HG03103 (cell line): Measurements from ENCODE around the gene DIP2B.

Experiments used
- ATAC-seq: cut with Tn5 transposase; IDR thresholded peaks from one replicate; pipeline ENCODE4 v1.9.1; 2021; ENCODE audit warnings: low read depth; ENCODE audit not compliant: unreplicated experiment

Gene DIP2B

GRCh38 chr12:50627491-50627890 is 122.7 kb downstream of the DIP2B start:
- ATAC-seq = no peak

- ATAC-seq = no peak
Measured at GRCh38 chr12:50628394-50628793, 123.6 kb downstream of the DIP2B start.

- no peak for ATAC-seq
Measured at GRCh38 chr12:50633955-50634354, 129.2 kb downstream of the DIP2B start.

DNA sequence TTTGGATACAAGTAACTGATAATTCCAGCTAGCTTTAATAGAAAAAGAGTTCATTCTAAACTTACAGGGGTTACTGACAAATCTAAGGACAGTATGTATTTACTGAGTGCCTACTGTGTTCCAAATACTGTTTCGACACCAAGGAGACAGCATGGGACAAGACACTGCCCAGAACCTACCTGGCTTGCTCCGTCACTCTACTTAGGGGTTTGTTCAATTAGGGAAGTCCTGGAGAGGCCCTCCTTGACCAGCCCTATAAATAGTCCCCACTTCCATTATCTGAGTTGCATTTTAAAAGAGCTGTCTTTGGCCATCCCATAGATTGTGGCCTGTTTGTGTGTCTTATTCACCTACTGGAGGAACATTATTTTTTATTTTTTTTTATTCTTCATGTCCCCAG is 129.6 kb downstream of the DIP2B start:
- ATAC-seq = no peak

DNA sequence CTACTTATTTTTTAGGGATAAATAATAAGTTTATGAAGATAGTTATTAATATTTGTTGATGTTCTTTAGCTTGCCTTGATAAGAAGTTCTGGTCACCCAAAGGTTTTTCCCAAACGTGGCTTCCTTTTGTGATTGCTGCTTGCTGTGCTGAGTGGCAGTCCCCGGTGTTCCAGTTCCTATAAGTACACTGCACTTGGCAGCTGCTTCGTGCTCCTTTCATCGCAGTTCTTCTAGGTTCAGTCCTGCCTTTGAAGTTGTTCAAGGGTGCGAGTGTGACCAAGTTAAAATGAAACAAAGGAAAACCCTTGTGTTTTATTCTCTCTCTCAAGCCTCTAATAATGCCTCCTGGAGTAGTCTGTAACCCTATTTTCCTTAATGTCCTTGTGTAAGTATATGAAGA is 130.6 kb downstream of the DIP2B start:
- ATAC-seq = no peak

GRCh38 chr12:50635857-50636256 is 131.1 kb downstream of the DIP2B start:
- ATAC-seq = no peak

- ATAC-seq = no peak
Measured at GRCh38 chr12:50636505-50636904, 131.7 kb downstream of the DIP2B start.

GRCh38 chr12:50637870-50638481 is 133.2 kb downstream of the DIP2B start:
- no peak for ATAC-seq

GRCh38 chr12:50638482-50638880 is 133.7 kb downstream of the DIP2B start:
- no peak for ATAC-seq

DNA sequence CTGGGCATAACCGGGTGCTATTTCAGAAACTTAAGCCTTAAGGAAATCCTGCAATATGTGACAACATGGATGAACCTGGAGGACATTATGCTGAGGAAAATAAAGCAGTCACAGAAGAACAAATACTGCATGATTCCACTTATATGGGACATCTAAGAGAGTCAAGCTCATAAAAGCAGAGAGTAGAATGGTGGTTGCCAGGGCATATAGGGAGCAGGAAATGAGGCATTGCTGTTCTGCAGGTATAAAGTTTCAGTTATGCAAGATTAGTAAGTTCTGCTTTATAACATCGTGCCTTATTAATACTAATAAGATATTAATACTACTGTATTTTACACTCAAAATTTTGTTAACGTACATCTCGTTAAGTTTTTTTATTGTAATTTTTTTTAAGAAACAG is 134.9 kb downstream of the DIP2B start:
- ATAC-seq = no peak

DNA sequence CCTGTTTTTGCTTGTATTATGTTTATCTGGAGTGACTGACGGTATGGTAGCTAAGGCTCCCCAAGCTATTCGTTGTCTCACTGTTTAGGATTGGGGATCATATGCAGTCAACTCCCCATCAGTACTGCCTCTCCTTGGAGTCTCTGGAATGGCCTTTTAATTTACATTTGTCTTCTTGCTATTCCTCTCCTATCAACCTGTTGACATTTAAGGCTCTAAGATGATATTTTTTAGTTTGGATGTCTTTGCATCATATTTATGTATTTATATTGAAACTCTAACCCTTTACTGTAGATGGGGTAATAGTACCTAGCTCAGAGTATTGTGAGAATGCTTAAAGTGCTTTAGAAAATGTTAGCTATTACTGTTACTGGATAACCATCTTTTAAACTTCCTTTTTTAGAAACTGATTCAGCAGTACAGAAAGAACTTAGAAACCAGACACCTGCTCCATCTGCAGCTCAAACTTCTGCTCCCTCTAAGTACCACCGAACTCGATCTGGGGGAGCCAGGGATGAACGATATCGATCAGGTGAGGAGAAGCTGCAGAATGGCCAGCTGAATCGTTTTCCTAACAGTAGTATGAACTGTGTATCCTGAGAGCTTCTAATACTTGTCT is 135.6 kb downstream of the DIP2B start:
- ATAC-seq = no peak

GRCh38 chr12:50641566-50641965 is 136.8 kb downstream of the DIP2B start:
- no peak for ATAC-seq

GRCh38 chr12:50642035-50642451 is 137.3 kb downstream of the DIP2B start:
- no peak for ATAC-seq

DNA sequence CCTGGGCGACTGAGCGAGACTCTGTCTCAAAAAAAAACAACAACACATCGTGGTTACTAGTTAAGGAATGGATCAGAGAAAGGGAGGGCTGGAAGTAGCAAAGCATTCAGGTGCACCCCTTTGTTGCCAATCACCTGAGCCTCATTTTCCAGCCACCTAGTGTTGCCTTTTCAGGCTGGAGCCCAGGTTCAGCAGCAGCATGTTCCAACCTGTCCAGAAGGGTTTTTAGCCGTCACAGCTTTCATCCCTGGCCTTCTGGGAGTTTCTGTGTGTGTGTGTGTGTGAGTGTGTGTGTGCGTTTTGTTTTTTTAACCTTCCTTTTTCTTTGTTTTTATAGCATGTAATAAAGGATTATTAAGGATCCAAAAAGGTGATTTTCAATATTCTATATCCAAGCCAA is 138.0 kb downstream of the DIP2B start:
- ATAC-seq = no peak

DNA sequence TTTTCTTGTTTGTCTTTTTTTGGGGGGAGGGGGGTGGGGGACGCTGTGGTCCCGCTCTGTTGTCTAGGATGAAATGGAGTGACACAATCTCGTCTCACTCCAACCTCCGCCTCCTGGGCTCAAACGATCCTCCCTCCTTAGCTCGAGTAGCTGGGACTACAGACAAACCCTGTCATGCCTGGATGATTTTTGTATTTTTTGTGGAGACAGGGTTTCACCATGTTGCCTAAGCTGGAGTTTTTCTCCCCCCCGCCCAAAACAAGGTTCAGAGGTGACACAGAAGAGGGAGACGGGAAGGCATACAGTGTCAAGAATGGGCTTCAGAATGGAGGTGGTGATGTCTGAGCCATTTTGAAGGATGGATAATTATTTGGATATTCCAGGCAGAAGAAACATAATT is 142.2 kb downstream of the DIP2B start:
- no peak for ATAC-seq

GRCh38 chr12:50647479-50647878 is 142.7 kb downstream of the DIP2B start:
- ATAC-seq = no peak

- no peak for ATAC-seq
Measured at GRCh38 chr12:50650285-50650684, 145.5 kb downstream of the DIP2B start.

- no peak for ATAC-seq
Measured at GRCh38 chr12:50655374-50655921, 150.7 kb downstream of the DIP2B start.

GRCh38 chr12:50659260-50659659 is 154.5 kb downstream of the DIP2B start:
- ATAC-seq = no peak

DNA sequence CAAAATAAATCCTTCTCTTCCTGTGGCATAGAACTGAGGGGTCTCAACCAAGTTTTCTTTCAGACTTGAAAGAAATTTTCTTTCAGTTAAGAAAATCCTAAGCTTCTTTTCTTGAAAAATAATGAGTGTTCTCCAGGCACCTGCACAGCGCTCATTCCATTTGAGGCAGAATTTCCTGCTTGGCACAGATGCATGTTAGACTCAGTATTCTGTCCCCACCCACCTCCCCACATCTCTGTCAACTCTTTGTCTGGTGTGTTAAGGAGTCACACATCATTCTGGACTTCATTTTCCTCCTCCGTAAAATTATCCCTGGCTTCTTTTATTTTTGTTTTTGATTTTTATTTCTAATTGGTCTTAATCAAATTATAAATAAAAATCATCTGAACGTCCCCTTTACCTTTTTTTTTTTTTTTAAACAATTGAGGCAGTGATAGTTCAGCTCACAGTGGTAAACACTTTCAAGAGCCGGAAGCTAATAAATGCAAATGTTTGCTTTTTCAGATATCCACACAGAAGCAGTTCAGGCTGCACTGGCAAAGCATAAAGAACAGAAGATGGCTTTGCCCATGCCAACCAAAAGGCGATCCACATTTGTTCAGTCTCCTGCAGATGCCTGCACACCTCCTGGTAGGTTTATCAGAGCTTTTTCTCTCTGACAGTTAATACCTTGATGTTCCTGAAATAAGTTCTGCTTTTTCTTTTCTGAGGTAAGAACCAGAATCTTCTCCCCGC is 155.1 kb downstream of the DIP2B start:
- no peak for ATAC-seq

DNA sequence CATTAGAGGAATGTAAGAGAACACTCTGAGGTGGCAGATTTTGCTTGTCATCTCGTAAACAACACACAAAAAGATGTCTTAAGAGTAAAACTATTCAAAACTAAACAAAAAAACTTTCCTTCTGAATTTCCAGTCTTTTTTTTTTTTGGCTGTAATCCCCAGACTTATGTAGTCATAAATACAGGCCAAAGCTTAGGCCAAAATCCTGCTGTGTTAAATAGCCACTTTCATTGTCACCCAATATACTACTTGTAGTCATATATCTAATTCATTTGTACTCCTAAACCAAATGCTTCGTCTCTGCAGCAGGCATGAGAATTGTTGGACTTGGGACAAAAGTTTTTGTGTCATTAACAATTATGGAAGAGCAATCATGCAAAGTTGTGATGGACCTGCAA is 155.6 kb downstream of the DIP2B start:
- ATAC-seq = no peak
